ENCODE results near the gene PLD2.

- no peak for TF ChIP-seq EZH2 (IDR thresholded peaks at IDR 0.05; ENCODE audit: borderline replicate concordance, control insufficient read depth, low read depth, low read length)
- TF ChIP-seq TCF12 (IDR thresholded peaks at IDR 0.05; ENCODE audit: low read depth, low read length): no peak
- no peak for TF ChIP-seq CTCF (IDR thresholded peaks at IDR 0.05 in 2 of 3, conservative IDR thresholded peaks at IDR 0.05 in 1 of 3; ENCODE audit: control insufficient read depth in 2 of 3, extremely low read depth in 1 of 3, insufficient read depth in 1 of 3, low read depth in 3 of 3, low read length in 3 of 3)
- TF ChIP-seq POLR2A (IDR thresholded peaks at IDR 0.05; ENCODE audit: low read depth, low read length): no peak
- no peak for TF ChIP-seq NFYB (IDR thresholded peaks at IDR 0.05; ENCODE audit: insufficient read depth, low read depth, low read length)
- TF ChIP-seq POLR2AphosphoS5 (IDR thresholded peaks at IDR 0.05; ENCODE audit: low read length): no peak
- TF ChIP-seq SREBF2 (IDR thresholded peaks at IDR 0.05; ENCODE audit: low read length): no peak
- no peak for TF ChIP-seq CREB1 (IDR thresholded peaks at IDR 0.05; ENCODE audit: low read depth)
- TF ChIP-seq RAD51 (IDR thresholded peaks at IDR 0.05): no peak
- no peak for TF ChIP-seq SPI1 (IDR thresholded peaks at IDR 0.05; ENCODE audit: borderline replicate concordance, insufficient read depth, low read depth, low read length)
- no peak for TF ChIP-seq CHD4 (IDR thresholded peaks at IDR 0.05)
- no peak for TF ChIP-seq RFX5 (IDR thresholded peaks at IDR 0.05; ENCODE audit: low read depth, low read length)
- no peak for TF ChIP-seq JUNB (IDR thresholded peaks at IDR 0.05)
Measured at GRCh38 chr17:4843321-4844000, 36.5 kb downstream of the PLD2 start.
